Uterus (tissue), 4 donors: ENCODE results near the gene RALGPS1. TPM values are rescaled to one million over a fixed set of nuclear protein-coding genes. Genes with fewer than 3 reads are reported as not detected.

ENCODE experiments used
- DNase-seq, 2 donors: peaks; one replicate each; pipeline ENCODE4 v3.0.0-alpha.2; 2019 to 2020
- H3K27ac ChIP-seq, 2 donors: fragments of 200-600 bp; sonication (generic); 1 replicate in 1 of 2; 2 replicates in 1 of 2; pipeline ENCODE4 v1.5.1; 2016 to 2018
- H3K27me3 ChIP-seq, 2 donors: fragments of 200-600 bp; sonication (generic); one replicate each; pipeline ENCODE4 v1.5.1; 2018 to 2019; ENCODE audit warnings: control low read depth in 1 of 2
- H3K36me3 ChIP-seq, 2 donors: fragments of 200-600 bp; sonication (generic); one replicate each; pipeline ENCODE4 v1.5.1; 2019; ENCODE audit warnings: control low read depth in 1 of 2
- H3K4me1 ChIP-seq, 2 donors: fragments of 200-600 bp; sonication (generic); one replicate each; pipeline ENCODE4 v1.5.1; 2018 to 2019; ENCODE audit warnings: control low read depth in 1 of 2
- H3K4me3 ChIP-seq, 2 donors: fragments of 200-600 bp; sonication (generic); 1 replicate in 1 of 2; 2 replicates in 1 of 2; pipeline ENCODE4 v1.5.1; 2018 to 2019; ENCODE audit warnings: mild to moderate bottlenecking in 1 of 2
- H3K9me3 ChIP-seq, 2 donors: fragments of 200-600 bp; sonication (generic); one replicate each; pipeline ENCODE4 v1.5.1; 2019; ENCODE audit warnings: control low read depth in 1 of 2
- CTCF ChIP-seq, 4 experiments: fragments of 200-600 bp in 2 of 4; fragments of 450-650 bp in 2 of 4; sonication (generic) in 2 of 4; IDR thresholded peaks; one replicate each; pipeline ENCODE4 v1.5.1; 2016 to 2019; ENCODE audit warnings: antibody characterized with exemption in 4 of 4, mild to moderate bottlenecking in 2 of 4, moderate library complexity in 1 of 4
- POLR2A ChIP-seq, 2 donors: fragments of 450-650 bp; IDR thresholded peaks; one replicate each; pipeline ENCODE4 v1.6.1; 2016; ENCODE audit warnings: antibody characterized with exemption in 2 of 2, mild to moderate bottlenecking in 1 of 2, moderate library complexity in 1 of 2
- intact Hi-C: fragments of 100-400 bp; cut with DNase I; formaldehyde crosslinking; loops from one replicate; pipeline ENCODE4 v1.15.1; 2023; ENCODE audit warnings: low total_unique reads
- total RNA-seq, 4 donors: library from RNA; depleted of rRNA in 3 of 4; stranded (reverse); fragments of >200 nt in 3 of 4; gene quantifications; one replicate each; pipeline versions ENCODE4 v1.1.0 to v1.2.4, GENCODE V29; 2014 to 2023
- donor health status: DM: yes; HTN: yes; CAD: no.

The RALGPS1 gene
- total RNA-seq, 4 donors from 2014 or later, result 8.5 to 16.7 (median 14.5) TPM

- H3K36me3 ChIP-seq, result no peaks in the 10 kb centered on the region
- no peaks in the 10 kb centered on the region for H3K4me1 ChIP-seq
- DNase-seq, result no peak
- H3K4me3 ChIP-seq, result no peak overlapping the region
- no peak for TF ChIP-seq CTCF (IDR thresholded peaks at IDR 0.05)
- no peak for TF ChIP-seq POLR2A (IDR thresholded peaks at IDR 0.05)
- H3K27me3 ChIP-seq, result no peaks in the 10 kb centered on the region
- H3K27ac ChIP-seq, result no peak overlapping the region
- intact Hi-C loops, result no loop called here
- no peaks in the 10 kb centered on the region for H3K9me3 ChIP-seq
Measured at GRCh38 chr9:126983767-126984166, 69.2 kb downstream of the RALGPS1 start.

GRCh38 chr9:126984969-126985368, 70.4 kb downstream of the RALGPS1 start:
- Histone ChIP-seq H3K4me3 (no peak overlapping the region), H3K27ac (no peak overlapping the region), H3K4me1 (no peaks in the 10 kb centered on the region), H3K27me3 (no peaks in the 10 kb centered on the region), H3K9me3 (no peaks in the 10 kb centered on the region), H3K36me3 (no peaks in the 10 kb centered on the region)
- DNase-seq, result no peak
- intact Hi-C loops, result no loop called here
- TF ChIP-seq CTCF (IDR thresholded peaks at IDR 0.05) (no peak), POLR2A (IDR thresholded peaks at IDR 0.05) (no peak)

- TF ChIP-seq POLR2A (IDR thresholded peaks at IDR 0.05) (no peak), CTCF (IDR thresholded peaks at IDR 0.05) (no peak)
- Histone ChIP-seq H3K27me3 (no peaks in the 10 kb centered on the region), H3K4me3 (no peak overlapping the region), H3K9me3 (no peaks in the 10 kb centered on the region), H3K4me1 (no peaks in the 10 kb centered on the region), H3K27ac (no peak overlapping the region), H3K36me3 (no peaks in the 10 kb centered on the region)
- peak in 1 of 2 donors; percentile 23 for DNase-seq
- intact Hi-C loops, result no loop called here
Measured at GRCh38 chr9:126985870-126986498, 71.4 kb downstream of the RALGPS1 start.

GRCh38 chr9:126986506-126986951, 71.9 kb downstream of the RALGPS1 start:
- H3K36me3 ChIP-seq, result no peaks in the 10 kb centered on the region
- intact Hi-C loops, result no loop called here
- no peaks in the 10 kb centered on the region for H3K9me3 ChIP-seq
- no peaks in the 10 kb centered on the region for H3K4me1 ChIP-seq
- H3K4me3 ChIP-seq, result no peak overlapping the region
- TF ChIP-seq CTCF (IDR thresholded peaks at IDR 0.05) (no peak), POLR2A (IDR thresholded peaks at IDR 0.05) (no peak)
- H3K27me3 ChIP-seq, result no peaks in the 10 kb centered on the region
- DNase-seq, result no peak
- no peak overlapping the region for H3K27ac ChIP-seq

- Histone ChIP-seq H3K27ac (peak overlapping the region; percentile 68 to 76), H3K27me3 (no peaks in the 10 kb centered on the region), H3K4me1 (no peaks in the 10 kb centered on the region), H3K4me3 (no peak overlapping the region), H3K36me3 (no peaks in the 10 kb centered on the region), H3K9me3 (no peaks in the 10 kb centered on the region)
- TF ChIP-seq CTCF (IDR thresholded peaks at IDR 0.05) (no peak), POLR2A (IDR thresholded peaks at IDR 0.05) (no peak)
- no peak for DNase-seq
- intact Hi-C loops, result no loop called here
Measured at GRCh38 chr9:126988857-126989256, 74.3 kb downstream of the RALGPS1 start.
